GM19238 (cell line): ENCODE measurements around the gene ZNF580.

ENCODE experiments used
- DNase-seq: peaks from one replicate; pipeline ENCODE4 v3.0.0; 2011; ENCODE audit warnings: low spot score; ENCODE audit not compliant: insufficient read length

Gene ZNF580

GRCh38 chr19:55645512-55645881 is 4.7 kb downstream of the ZNF580 start:
- DNase-seq: no peak

GRCh38 chr19:55646889-55647731 is 6.3 kb downstream of the ZNF580 start:
- DNase-seq: no peak

GRCh38 chr19:55647732-55648584 is 7.2 kb downstream of the ZNF580 start, which contains the start of gene CCDC106:
Gene CCDC106, plus strand, starts transcription at chr19:55648212. Its CDS starts 835 bp downstream, at chr19:55649047.
- peak; percentile 69 for DNase-seq

- no peak for DNase-seq
Observed at GRCh38 chr19:55648585-55649267, 7.9 kb downstream of the ZNF580 start.

GRCh38 chr19:55649268-55650125 is 8.7 kb downstream of the ZNF580 start:
- DNase-seq: no peak

GRCh38 chr19:55650126-55650557 is 9.3 kb downstream of the ZNF580 start:
- no peak for DNase-seq

GRCh38 chr19:55650602-55651230 is 9.9 kb downstream of the ZNF580 start:
- no peak for DNase-seq

GRCh38 chr19:55651236-55651635 is 10.4 kb downstream of the ZNF580 start:
- DNase-seq: no peak

GRCh38 chr19:55652311-55653128 is 11.7 kb downstream of the ZNF580 start:
- no peak for DNase-seq

- peak; percentile 98 for DNase-seq
Observed at GRCh38 chr19:55653651-55654322, 13.0 kb downstream of the ZNF580 start.

- peak; percentile 86 for DNase-seq
Observed at GRCh38 chr19:55654323-55654867, 13.6 kb downstream of the ZNF580 start.

GRCh38 chr19:55654868-55655647 is 14.3 kb downstream of the ZNF580 start, which contains the start of gene U2AF2:
Gene U2AF2, plus strand, starts transcription at chr19:55655035. Its CDS starts 70 bp downstream, at chr19:55655105.
- peak; percentile 79 for DNase-seq

GRCh38 chr19:55655648-55656040 is 14.8 kb downstream of the ZNF580 start:
- DNase-seq: no peak

- no peak for DNase-seq
Observed at GRCh38 chr19:55656552-55656951, 15.8 kb downstream of the ZNF580 start.

- DNase-seq: no peak
Observed at GRCh38 chr19:55656988-55657747, 16.4 kb downstream of the ZNF580 start.

- no peak for DNase-seq
Observed at GRCh38 chr19:55658846-55659459, 18.2 kb downstream of the ZNF580 start.
